Osteoblast (primary cell): Measurements from ENCODE around the gene TMEFF1. TPM values are rescaled to one million over a fixed set of nuclear protein-coding genes. Genes with fewer than 3 reads are reported as not detected.

Experiments
- DNase-seq: peaks from one replicate; pipeline ENCODE4 v3.0.0; 2011; ENCODE audit warnings: low spot score, mixed read lengths; ENCODE audit not compliant: insufficient read length; ENCODE audit errors: missing footprints
- H2AFZ ChIP-seq: 2 replicates; pipeline ENCODE4 v1.6.0; 2011; ENCODE audit warnings: mild to moderate bottlenecking, low read length
- H3K27ac ChIP-seq: 2 replicates; pipeline ENCODE4 v1.5.1; 2011; ENCODE audit warnings: mild to moderate bottlenecking, low read depth, low read length, moderate library complexity
- H3K27me3 ChIP-seq: 2 replicates; pipeline ENCODE4 v1.6.0; 2012; ENCODE audit warnings: mild to moderate bottlenecking, control low read depth, inconsistent platforms, low read length, moderate library complexity; ENCODE audit not compliant: insufficient read depth
- H3K36me3 ChIP-seq: 2 replicates; pipeline ENCODE4 v1.5.1; 2011; ENCODE audit warnings: mild to moderate bottlenecking, low read length, control low read depth, moderate library complexity; ENCODE audit not compliant: insufficient read depth
- H3K4me1 ChIP-seq: 2 replicates; pipeline ENCODE4 v1.5.1; 2011; ENCODE audit warnings: mild to moderate bottlenecking, low read length, control low read depth, moderate library complexity; ENCODE audit not compliant: insufficient read depth
- H3K4me2 ChIP-seq: 2 replicates; pipeline ENCODE4 v1.6.0; 2011; ENCODE audit warnings: mild to moderate bottlenecking, low read length; ENCODE audit not compliant: insufficient read depth
- H3K4me3 ChIP-seq: fragments of 200-600 bp; sonication (generic); 3 replicates; pipeline ENCODE4 v1.5.1; 2012; ENCODE audit warnings: mild to moderate bottlenecking, low read length, inconsistent platforms; ENCODE audit not compliant: insufficient read depth
- H3K79me2 ChIP-seq: 2 replicates; pipeline ENCODE4 v1.6.0; 2012; ENCODE audit warnings: mild to moderate bottlenecking, low read length, control low read depth, inconsistent platforms; ENCODE audit not compliant: insufficient read depth
- H3K9me3 ChIP-seq: 2 replicates; pipeline ENCODE4 v1.5.1; 2011; ENCODE audit warnings: low read depth, low read length, control low read depth
- H4K20me1 ChIP-seq: 2 replicates; pipeline ENCODE4 v1.6.0; 2012; ENCODE audit warnings: mild to moderate bottlenecking, low read length, control low read depth; ENCODE audit not compliant: insufficient read depth
- CTCF ChIP-seq: IDR thresholded peaks from 2 replicates; pipeline ENCODE4 v1.5.1; 2011; ENCODE audit warnings: mild to moderate bottlenecking, low read depth, low read length, moderate library complexity; ENCODE audit errors: extremely low read depth
- total RNA-seq: library from RNA; depleted of rRNA; stranded (reverse); fragments of >200 nt; gene quantifications from 2 replicates; pipeline ENCODE4 v1.2.3, GENCODE V29; 2012

The TMEFF1 gene
- total RNA-seq, 1 donor = 0.72 TPM

DNA sequence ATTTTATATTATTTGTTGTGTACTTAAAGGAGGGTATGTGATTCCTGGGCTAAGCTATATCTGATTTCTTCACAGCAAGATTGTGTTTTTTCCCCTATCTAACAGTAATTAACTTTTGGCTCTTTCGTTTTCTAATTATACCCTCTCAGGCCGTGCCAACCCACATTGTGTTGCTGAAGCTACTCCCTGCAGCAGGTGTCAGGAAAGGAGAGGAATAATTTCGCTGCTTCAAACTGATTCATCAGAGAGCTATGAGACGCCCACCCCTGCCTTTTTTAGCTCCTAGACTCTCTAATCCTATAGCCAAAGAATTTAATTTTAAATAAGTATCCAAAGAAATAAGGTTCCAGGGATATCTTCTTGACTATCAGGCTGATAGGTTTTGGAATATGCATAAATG lies 108.7 kb downstream of the TMEFF1 start:
- no peak overlapping the region for H2AFZ ChIP-seq
- no peak overlapping the region for H3K4me2 ChIP-seq
- H3K27me3 ChIP-seq = no peaks in the 10 kb centered on the region
- no peaks in the 10 kb centered on the region for H3K9me3 ChIP-seq
- H3K27ac ChIP-seq = no peak overlapping the region
- H4K20me1 ChIP-seq = no peaks in the 10 kb centered on the region
- no peaks in the 10 kb centered on the region for H3K36me3 ChIP-seq
- no peak for TF ChIP-seq CTCF
- H3K79me2 ChIP-seq = no peaks in the 10 kb centered on the region
- peaks cover 24% of the 10 kb centered on the region for H3K4me1 ChIP-seq
- H3K4me3 ChIP-seq = no peak overlapping the region
- peak; percentile 43 for DNase-seq

DNA sequence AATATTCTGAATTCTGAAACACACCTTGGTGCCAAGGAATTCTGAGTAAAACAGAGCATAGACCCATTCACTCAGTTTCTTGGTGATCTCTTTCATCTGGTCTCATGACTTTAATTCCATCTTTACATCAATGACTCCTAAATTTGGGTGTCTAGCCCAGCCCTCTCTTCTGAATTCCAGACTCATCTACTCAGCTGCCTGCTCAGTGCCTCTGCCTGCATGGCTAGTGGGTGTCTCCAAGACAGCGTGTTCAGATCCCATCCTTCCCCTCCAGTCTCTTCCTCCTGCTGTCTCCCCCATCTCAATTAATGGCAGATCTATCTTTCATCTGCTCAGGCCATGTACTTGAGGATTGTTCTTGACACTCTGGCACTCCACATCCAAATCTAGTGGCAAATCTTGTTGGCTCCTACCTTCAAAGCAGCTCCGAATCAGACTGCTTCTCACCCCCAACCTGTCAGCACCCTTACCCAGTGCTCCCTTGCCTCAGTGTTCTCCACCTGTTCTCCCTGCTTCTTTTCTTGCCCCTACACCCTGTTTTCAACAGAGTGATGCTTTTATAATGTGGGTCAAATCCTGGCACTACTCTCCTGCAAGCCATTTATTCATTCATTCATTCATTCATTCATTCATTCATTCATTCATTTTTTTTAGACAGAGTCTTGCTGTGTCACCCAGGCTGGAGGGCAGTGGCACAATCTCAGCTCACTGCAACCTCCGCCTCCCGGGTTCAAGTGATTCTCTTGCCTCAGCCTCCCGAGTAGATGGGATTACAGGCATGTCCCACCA lies 110.3 kb downstream of the TMEFF1 start:
- Histone ChIP-seq H3K9me3 (no peaks in the 10 kb centered on the region), H3K4me2 (no peak overlapping the region), H3K36me3 (no peaks in the 10 kb centered on the region), H3K4me1 (peaks cover 16% of the 10 kb centered on the region), H4K20me1 (no peaks in the 10 kb centered on the region), H3K27me3 (no peaks in the 10 kb centered on the region), H3K27ac (no peak overlapping the region), H3K4me3 (no peak overlapping the region), H2AFZ (no peak overlapping the region), H3K79me2 (no peaks in the 10 kb centered on the region)
- no peak for TF ChIP-seq CTCF
- DNase-seq = no peak

- Histone ChIP-seq H3K4me2 (no peak overlapping the region), H3K79me2 (no peaks in the 10 kb centered on the region), H4K20me1 (no peaks in the 10 kb centered on the region), H3K27ac (no peak overlapping the region), H3K4me1 (peaks cover 15% of the 10 kb centered on the region), H3K27me3 (no peaks in the 10 kb centered on the region), H3K9me3 (no peaks in the 10 kb centered on the region), H3K4me3 (no peak overlapping the region), H3K36me3 (no peaks in the 10 kb centered on the region), H2AFZ (no peak overlapping the region)
- no peak for TF ChIP-seq CTCF
- no peak for DNase-seq
Observed at GRCh38 chr9:100584951-100585350, 112.0 kb downstream of the TMEFF1 start.

DNA sequence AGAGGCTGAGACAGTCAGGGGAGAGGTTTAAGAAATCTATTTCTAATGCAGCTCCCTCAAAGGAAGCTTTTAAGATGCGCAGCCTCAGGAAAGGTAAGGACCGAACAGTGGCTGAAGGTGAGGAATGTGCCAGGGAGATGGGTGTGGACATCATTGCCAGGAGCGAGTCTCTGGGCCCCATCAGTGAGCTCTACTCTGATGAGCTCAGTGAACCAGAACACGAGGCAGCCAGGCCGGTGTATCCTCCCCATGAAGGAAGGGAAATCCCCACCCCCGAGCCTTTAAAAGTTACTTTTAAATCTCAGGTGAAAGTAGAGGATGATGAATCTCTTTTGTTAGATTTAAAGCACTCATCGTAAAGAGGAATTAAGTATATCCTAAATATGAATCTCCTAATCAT lies 113.1 kb downstream of the TMEFF1 start:
- Histone ChIP-seq H3K4me3 (no peak overlapping the region), H2AFZ (no peak overlapping the region), H3K79me2 (no peaks in the 10 kb centered on the region), H3K9me3 (no peaks in the 10 kb centered on the region), H3K4me2 (no peak overlapping the region), H3K27me3 (no peaks in the 10 kb centered on the region), H3K36me3 (no peaks in the 10 kb centered on the region), H4K20me1 (no peaks in the 10 kb centered on the region), H3K4me1 (peaks cover 19% of the 10 kb centered on the region), H3K27ac (no peak overlapping the region)
- no peak for DNase-seq
- TF ChIP-seq CTCF = no peak
